SK-N-SH treated with all-trans-retinoic acid at 6 μM for 48 hours (cell line): ENCODE results near the gene TMEM238.

Experiments
- ARNTL ChIP-seq: fragments of 450-650 bp; formaldehyde crosslinking; IDR thresholded peaks from 2 replicates; pipeline ENCODE4 v1.5.0; 2020; ENCODE audit warnings: low read depth, mild to moderate bottlenecking, moderate library complexity, borderline replicate concordance
- ESRRG ChIP-seq: fragments of 250-450 bp; sonication (Bioruptor Pico); IDR thresholded peaks from 2 replicates; pipeline ENCODE4 v1.6.1; 2021; ENCODE audit warnings: mild to moderate bottlenecking
- ZFP3 ChIP-seq: fragments of 250-450 bp; sonication (Bioruptor Pico); IDR thresholded peaks from 2 replicates; pipeline ENCODE4 v1.5.0; 2020; ENCODE audit warnings: mild to moderate bottlenecking, moderate library complexity
- ZNF70 ChIP-seq: fragments of 450-650 bp; formaldehyde crosslinking; IDR thresholded peaks from 2 replicates; pipeline ENCODE4 v1.5.0; 2020; ENCODE audit warnings: mild to moderate bottlenecking, moderate library complexity
- TF ChIP-seq, protein P1 (sequence below): fragments of 250-450 bp; sonication (Bioruptor Pico); IDR thresholded peaks from 2 replicates; pipeline ENCODE4 v1.8.0; 2020; ENCODE audit warnings: mild to moderate bottlenecking, moderate library complexity, borderline replicate concordance

DNA sequence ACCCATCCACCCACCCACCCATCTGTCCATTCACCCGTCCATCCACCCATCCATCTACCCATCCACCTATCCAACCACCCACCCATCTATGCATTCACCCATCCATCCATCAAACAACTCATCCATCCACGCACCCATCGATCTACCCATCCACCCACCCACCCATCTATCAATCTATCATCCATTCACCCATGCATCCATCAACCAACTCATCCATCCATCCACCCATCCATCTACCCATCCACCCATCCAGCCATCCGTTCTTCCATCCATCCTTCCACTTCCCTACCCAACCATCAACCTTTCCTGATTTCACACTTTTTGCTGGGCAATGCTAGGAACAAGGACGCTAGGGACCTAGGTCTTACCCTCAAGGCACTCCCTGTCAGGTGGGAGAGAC lies 2.1 kb downstream of the TMEM238 start:
- TF ChIP-seq ARNTL (CRISPR knock-in tag) (no peak), ZNF70 (CRISPR knock-in tag) (no peak), ZFP3 (CRISPR knock-in tag) (no peak), ESRRG (no peak)
- TF ChIP-seq, protein P1, sequence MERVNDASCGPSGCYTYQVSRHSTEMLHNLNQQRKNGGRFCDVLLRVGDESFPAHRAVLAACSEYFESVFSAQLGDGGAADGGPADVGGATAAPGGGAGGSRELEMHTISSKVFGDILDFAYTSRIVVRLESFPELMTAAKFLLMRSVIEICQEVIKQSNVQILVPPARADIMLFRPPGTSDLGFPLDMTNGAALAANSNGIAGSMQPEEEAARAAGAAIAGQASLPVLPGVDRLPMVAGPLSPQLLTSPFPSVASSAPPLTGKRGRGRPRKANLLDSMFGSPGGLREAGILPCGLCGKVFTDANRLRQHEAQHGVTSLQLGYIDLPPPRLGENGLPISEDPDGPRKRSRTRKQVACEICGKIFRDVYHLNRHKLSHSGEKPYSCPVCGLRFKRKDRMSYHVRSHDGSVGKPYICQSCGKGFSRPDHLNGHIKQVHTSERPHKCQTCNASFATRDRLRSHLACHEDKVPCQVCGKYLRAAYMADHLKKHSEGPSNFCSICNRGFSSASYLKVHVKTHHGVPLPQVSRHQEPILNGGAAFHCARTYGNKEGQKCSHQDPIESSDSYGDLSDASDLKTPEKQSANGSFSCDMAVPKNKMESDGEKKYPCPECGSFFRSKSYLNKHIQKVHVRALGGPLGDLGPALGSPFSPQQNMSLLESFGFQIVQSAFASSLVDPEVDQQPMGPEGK (CRISPR knock-in tag) = no peak
